Measurements from ENCODE around the gene KCNJ1. TPM values are rescaled to one million over a fixed set of nuclear protein-coding genes. Genes with fewer than 3 reads are reported as not detected.

Gene KCNJ1
- total and polyA plus RNA-seq, 2 of the 8 experiments (the other 6 are each of a cell fraction or from before 2014, with no cell fraction given), result 0.17 to 0.23 TPM

DNA sequence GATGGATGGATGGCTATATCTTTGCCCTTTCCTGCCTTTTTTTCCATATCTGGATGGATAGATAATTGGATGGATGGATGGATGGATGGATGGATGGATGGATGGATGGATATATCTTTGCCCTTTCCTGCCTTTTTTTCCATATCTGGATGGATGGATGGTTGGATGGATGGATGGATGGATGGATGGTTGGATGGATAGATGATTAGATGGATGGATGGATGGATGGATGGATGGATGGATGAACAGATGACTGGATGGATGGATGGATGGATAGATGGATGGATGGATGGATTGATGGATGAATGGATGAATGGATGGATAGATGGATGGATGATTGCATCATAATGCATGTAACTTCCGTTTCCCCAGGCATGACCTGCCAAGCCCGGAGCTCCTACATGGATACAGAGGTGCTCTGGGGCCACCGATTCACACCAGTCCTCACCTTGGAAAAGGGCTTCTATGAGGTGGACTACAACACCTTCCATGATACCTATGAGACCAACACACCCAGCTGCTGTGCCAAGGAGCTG is 49.0 kb upstream of the KCNJ1 start:
- ChIA-PET CTCF (ENCODE audit: partially characterized antibody) (interaction anchor here (1.3 kb wide), 1 partner anchor 28 kb away, joined by 4 read pairs; no protein-coding TSS in a partner anchor), POLR2A (ENCODE audit: partially characterized antibody) (no interaction called here)
- TF ChIP-seq JUN (IDR thresholded peaks at IDR 0.05; ENCODE audit: low read depth, low read length) (no peak), TCF12 (IDR thresholded peaks at IDR 0.05; ENCODE audit: low read depth, low read length) (no peak), KDM4A (IDR thresholded peaks at IDR 0.05; ENCODE audit: low read depth, low read length, severe bottlenecking) (no peak), MAFK (IDR thresholded peaks at IDR 0.05; ENCODE audit: low read depth, low read length) (no peak), JUND (IDR thresholded peaks at IDR 0.05; ENCODE audit: low read length) (no peak), RFX5 (IDR thresholded peaks at IDR 0.05; ENCODE audit: borderline replicate concordance, low read depth, low read length) (no peak)
- no peaks in the 10 kb centered on the region for H4K20me1 ChIP-seq (replicated peaks in 1 of 2; ENCODE audit: control insufficient read depth in 1 of 2, insufficient read depth in 2 of 2, low read length in 2 of 2)
- H3K23me2 ChIP-seq (ENCODE audit: low read depth, low read length), result peaks cover 9% of the 10 kb centered on the region; the same call in 1 of the 2 replicates
- no peak overlapping the region for H3K9ac ChIP-seq (replicated peaks in 1 of 4; ENCODE audit: extremely low read depth in 1 of 4, low read depth in 3 of 4, low read length in 3 of 4)
- H3K79me1 ChIP-seq (ENCODE audit: low read depth, low read length), result no peaks in the 10 kb centered on the region
- no peaks in the 10 kb centered on the region for H3K36me3 ChIP-seq (ENCODE audit: control insufficient read depth in 2 of 4, insufficient read depth in 4 of 4, low read length in 3 of 4)
- H3K4me2 ChIP-seq (ENCODE audit: insufficient read depth in 1 of 2, low read depth in 2 of 2, low read length in 2 of 2), result no peak overlapping the region
- DNase-seq (ENCODE audit: low read depth in 1 of 2, low spot score in 2 of 2) (no peak), FAIRE-seq (no peak)
- no peak overlapping the region for H2BK20ac ChIP-seq (ENCODE audit: low read length)
- no peak overlapping the region for H3K4ac ChIP-seq (replicated peaks; ENCODE audit: insufficient read length, low read depth, low read length)
- no peak overlapping the region for H2BK15ac ChIP-seq (ENCODE audit: low read length)
- no peak overlapping the region for H3K18ac ChIP-seq (ENCODE audit: extremely low read depth, low read length)
- no peak overlapping the region for H3K56ac ChIP-seq (replicated peaks; ENCODE audit: insufficient read length, low read depth, low read length)
- no peak overlapping the region for H2BK120ac ChIP-seq (replicated peaks; ENCODE audit: low read depth, low read length)
- H3K4me3 ChIP-seq (ENCODE audit: extremely low read depth in 1 of 4, insufficient read depth in 2 of 4, low read depth in 3 of 4, low read length in 4 of 4), result no peak overlapping the region
- H2AK5ac ChIP-seq (ENCODE audit: low read depth, low read length), result no peak overlapping the region
- H2AFZ ChIP-seq (ENCODE audit: low read length), result no peak overlapping the region
- WGBS, 2 experiments (ENCODE audit: extremely low coverage in 1 of 2, insufficient coverage in 1 of 2, insufficient read length in 1 of 2, insufficient replicate concordance in 2 of 2, low coverage in 1 of 2, low lambda C conversion rate in 2 of 2, missing lambda C conversion rate in 1 of 2), result 80% methylated on average over 3 of the region's 3 CpGs; no CpG with 5 or more reads in 1 of the 2 experiments
- no peak overlapping the region for H2BK5ac ChIP-seq (ENCODE audit: low read depth, low read length)
- no peak overlapping the region for H4K91ac ChIP-seq (replicated peaks; ENCODE audit: insufficient read length, low read length)
- 0 out of 4 replicates have a peak, but pooled peaks cover 0 to 4% of the 10 kb centered on the region in 2 experiments for H3K9me3 ChIP-seq (ENCODE audit: insufficient read depth in 2 of 2, low read depth in 1 of 2, low read length in 1 of 2)
- no peak overlapping the region for H3K23ac ChIP-seq (ENCODE audit: insufficient read length)
- no peak overlapping the region for H2BK12ac ChIP-seq (ENCODE audit: low read depth, low read length)
- no peaks in the 10 kb centered on the region; a peak in 1 of 7 replicates for H3K4me1 ChIP-seq (replicated peaks in 1 of 4; ENCODE audit: control insufficient read depth in 3 of 4, insufficient read depth in 4 of 4, low read length in 3 of 4)
- no peak overlapping the region for H4K5ac ChIP-seq (ENCODE audit: insufficient read length, low read depth, low read length)
- no peak overlapping the region for H3K27ac ChIP-seq (ENCODE audit: low read depth, low read length)
- H3K27me3 ChIP-seq (replicated peaks in 1 of 4; ENCODE audit: control insufficient read depth in 3 of 4, extremely low read depth in 1 of 4, insufficient read depth in 3 of 4, low read length in 3 of 4), result peaks cover 0 to 3% (median under 1%) of the 10 kb centered on the region in 4 experiments; a peak in 2 of 7 replicates
- H3K79me2 ChIP-seq (ENCODE audit: control insufficient read depth in 1 of 2, insufficient read depth in 2 of 2, low read length in 2 of 2), result no peaks in the 10 kb centered on the region
- no peak overlapping the region for H4K8ac ChIP-seq (ENCODE audit: extremely low read depth, insufficient read depth, low read length)
- H3K14ac ChIP-seq (ENCODE audit: insufficient read length), result no peak overlapping the region

All from H1 (cell line).